Panc1 (cell line): ENCODE measurements around the gene RHOT2. TPM values are rescaled to one million over a fixed set of nuclear protein-coding genes. Genes with fewer than 3 reads are reported as not detected.

Source experiments
- ATAC-seq: fragments of 200-7000 bp; cut with Tn5 transposase; 2 replicates; pipeline ENCODE4 v1.9.1; 2020; ENCODE audit warnings: mild to moderate bottlenecking, moderate library complexity
- BruUV-seq: library from RNA; stranded (reverse); fragments of 400-500 nt; replicated peaks from 2 replicates; lab custom pipeline; 2021; lab: Mats Ljungman, UMichigan
- CTCF ChIA-PET: fragments of 300-600 bp; sonication (Branson Sonifier 250); formaldehyde crosslinking; loops from one replicate; lab custom pipeline; 2022; ENCODE audit warnings: antibody characterized with exemption; lab: Charles Lee
- POLR2A ChIA-PET: fragments of 300-600 bp; sonication (Branson Sonifier 250); formaldehyde crosslinking; loops from one replicate; lab custom pipeline; 2022; ENCODE audit warnings: antibody characterized with exemption; lab: Charles Lee
- DNase-seq: peaks from one replicate; pipeline ENCODE4 v3.0.0-alpha.2; 2010; ENCODE audit warnings: low read depth, low spot score
- H3K27ac ChIP-seq: 2 replicates; pipeline ENCODE4 v1.5.1; 2011; ENCODE audit warnings: mild to moderate bottlenecking, low read length, inconsistent platforms
- H3K27me3 ChIP-seq: fragments of 200-500 bp; sonication (Bioruptor generic); 2 replicates; pipeline ENCODE4 v1.6.0; 2014; ENCODE audit warnings: low read length, inconsistent platforms; ENCODE audit not compliant: control insufficient read depth, insufficient read depth
- H3K36me3 ChIP-seq: fragments of 200-500 bp; sonication (Bioruptor generic); 2 replicates; pipeline ENCODE4 v1.5.1; 2014; ENCODE audit warnings: inconsistent platforms, mild to moderate bottlenecking, low read length, moderate library complexity; ENCODE audit not compliant: control insufficient read depth, insufficient read depth
- H3K4me1 ChIP-seq: 2 replicates; pipeline ENCODE4 v1.5.1; 2011; ENCODE audit warnings: inconsistent platforms, mild to moderate bottlenecking, low read length, moderate library complexity; ENCODE audit not compliant: control insufficient read depth, insufficient read depth
- H3K4me3 ChIP-seq, 2 experiments: 2 replicates each; pipeline ENCODE4 v1.5.1; 2011 to 2012; ENCODE audit warnings: low read depth in 2 of 2, low read length in 2 of 2, mild to moderate bottlenecking in 2 of 2, inconsistent platforms in 1 of 2, moderate library complexity in 1 of 2
- H3K9me3 ChIP-seq: fragments of 200-500 bp; sonication (Bioruptor generic); 2 replicates; pipeline ENCODE4 v1.5.1; 2014; ENCODE audit warnings: low read depth, mild to moderate bottlenecking, inconsistent platforms, low read length, moderate library complexity; ENCODE audit not compliant: control insufficient read depth, insufficient read depth
- CTCF ChIP-seq: fragments of 450-650 bp; IDR thresholded peaks from 2 replicates; pipeline ENCODE4 v1.5.1; 2017; ENCODE audit warnings: mild to moderate bottlenecking
- POLR2AphosphoS5 ChIP-seq: IDR thresholded peaks from 2 replicates; pipeline ENCODE4 v1.6.1; 2012; ENCODE audit warnings: mild to moderate bottlenecking, low read depth, low read length, moderate library complexity
- REST ChIP-seq, 2 experiments: IDR thresholded peaks; 2 replicates each; pipeline ENCODE4 v1.6.1; 2011 to 2012; ENCODE audit warnings: low read depth in 2 of 2, control low read depth in 1 of 2, low read length in 1 of 2, mild to moderate bottlenecking in 1 of 2, moderate library complexity in 1 of 2; ENCODE audit not compliant: insufficient read depth in 1 of 2
- SIN3A ChIP-seq: IDR thresholded peaks from 2 replicates; pipeline ENCODE4 v1.6.1; 2012; ENCODE audit warnings: low read depth, mild to moderate bottlenecking, low read length, moderate library complexity, borderline replicate concordance; ENCODE audit not compliant: insufficient read depth
- TCF7L2 ChIP-seq: IDR thresholded peaks from 2 replicates; pipeline ENCODE4 v1.6.1; 2011; ENCODE audit warnings: mild to moderate bottlenecking, low read depth, low read length, inconsistent platforms
- in situ Hi-C: cut with HindIII; loops from 2 replicates; pipeline ENCODE4 v1.10.0; 2016; ENCODE audit warnings: low sequenced_read_pairs, low pct_unique_long_range_greater_than_20kb
- intact Hi-C: fragments of 100-400 bp; cut with micrococcal nuclease; formaldehyde crosslinking; loops from one replicate; pipeline ENCODE4 v1.10.0; 2022; ENCODE audit not compliant: unreplicated experiment
- total RNA-seq: library from RNA; stranded (reverse); gene quantifications from one replicate; pipeline ENCODE4 v1.2.1, GENCODE V29; 2021; ENCODE audit not compliant: unreplicated experiment

Gene RHOT2
- total RNA-seq, 1 experiment from 2014 or later = 195 TPM

- CTCF ChIA-PET = no interaction called here
Measured at GRCh38 chr16:705431-706188, 37.7 kb downstream of the RHOT2 start, which contains the start of gene FBXL16. Gene FBXL16 (minus strand): TSS chr16:705801. CDS start chr16:697405, 8,396 bp downstream.

More at GRCh38 chr16:705431-706188, 37.7 kb downstream of the RHOT2 start, which contains the start of gene FBXL16:
- intact Hi-C loops (no loop called here), in situ Hi-C loops (no loop called here)
- H3K27me3 ChIP-seq = no peaks in the 10 kb centered on the region
- peak within 1 kb of the TSS; percentile 55 to 56 for H3K4me3 ChIP-seq
- no peak for TF ChIP-seq POLR2AphosphoS5
- TF ChIP-seq SIN3A = no peak
- no peak for TF ChIP-seq TCF7L2
- no peak for TF ChIP-seq CTCF
- TF ChIP-seq REST (IDR thresholded peaks at IDR 0.05; ENCODE audit: insufficient read depth in 1 of 2, low read depth in 2 of 2, low read length in 1 of 2) = no peak
- peaks cover 5% of the 10 kb centered on the region; the same call in 1 of the 2 replicates for H3K36me3 ChIP-seq
- H3K9me3 ChIP-seq = no peaks in the 10 kb centered on the region
- peak within 1 kb of the TSS; percentile 51; the same call in 1 of the 2 replicates for H3K27ac ChIP-seq
- no TSS peak for BruUV-seq
- DNase-seq = no peak
- peak; percentile 40 for ATAC-seq
- POLR2A ChIA-PET = no interaction called here
- H3K4me1 ChIP-seq = peaks cover 15% of the 10 kb centered on the region
